HG02943 (cell line): ENCODE results near the gene BRI3BP.
"Not testable (repeated sequence)": the region's sequence is repeated elsewhere in the genome, so short reads cannot be mapped to it uniquely, and the experiment has no call there.

ENCODE experiments used
- ATAC-seq: cut with Tn5 transposase; IDR thresholded peaks from one replicate; pipeline ENCODE4 v1.9.1; 2021; ENCODE audit warnings: mild to moderate bottlenecking, low read depth, moderate library complexity; ENCODE audit not compliant: unreplicated experiment

The BRI3BP gene

DNA sequence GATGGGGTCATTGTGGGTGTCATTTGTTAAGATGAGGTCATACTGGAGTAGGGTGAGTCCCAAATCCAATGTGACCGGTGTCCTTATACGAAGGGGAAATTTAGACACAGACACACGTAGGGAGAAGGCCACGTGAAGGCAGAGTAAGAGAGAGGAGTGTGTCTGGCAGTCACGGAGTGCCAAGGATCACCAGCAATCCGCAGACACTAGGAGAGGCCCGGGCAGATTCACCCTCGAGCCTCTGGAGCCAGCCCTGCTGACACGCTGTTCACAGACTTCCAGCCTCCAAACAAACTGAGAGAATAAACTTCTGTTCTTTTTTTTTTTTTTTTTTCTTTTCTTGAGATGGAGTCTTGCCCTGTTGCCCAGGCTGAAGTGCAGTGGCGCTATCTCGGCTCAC, 24.9 kb downstream of the BRI3BP start:
- ATAC-seq: no peak

DNA sequence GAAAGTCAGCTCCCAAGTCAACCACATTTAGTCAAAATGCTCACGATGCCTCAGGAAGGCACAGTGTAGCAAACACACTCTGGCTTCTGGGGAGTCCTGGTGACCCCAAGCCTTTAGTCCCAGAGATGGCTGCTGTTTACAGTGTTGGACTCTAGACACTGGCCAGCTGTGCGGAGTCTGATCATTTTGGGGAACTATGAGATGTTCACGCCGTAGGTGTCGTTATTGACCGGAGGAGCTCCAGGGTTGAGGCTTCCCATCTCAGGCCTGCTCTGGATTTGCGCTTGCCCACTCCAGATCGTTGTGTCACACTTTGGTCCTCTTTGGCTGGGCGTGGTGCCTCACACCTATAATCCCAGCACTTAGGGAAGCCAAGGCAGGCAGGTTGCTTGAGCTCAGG, 27.7 kb downstream of the BRI3BP start:
- no peak for ATAC-seq

DNA sequence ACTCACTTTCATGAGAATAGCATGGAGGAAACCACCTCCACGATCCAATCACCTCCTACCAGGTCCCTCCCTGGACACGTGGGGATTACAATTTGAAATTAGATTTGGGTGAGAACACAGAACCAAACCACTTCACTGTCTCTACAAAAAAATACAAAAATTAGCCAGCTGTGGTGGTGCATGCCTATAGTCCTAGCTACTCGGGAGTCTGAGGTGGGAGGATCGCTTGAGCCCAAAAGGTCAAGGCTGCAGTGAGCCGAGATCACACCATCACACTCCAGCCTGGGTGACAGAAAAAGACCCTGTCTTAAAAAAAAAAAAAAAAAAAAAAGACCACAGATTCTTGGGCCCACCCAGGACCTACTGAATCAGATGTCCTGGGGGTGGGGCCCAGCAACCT, 28.3 kb downstream of the BRI3BP start:
- no peak for ATAC-seq

DNA sequence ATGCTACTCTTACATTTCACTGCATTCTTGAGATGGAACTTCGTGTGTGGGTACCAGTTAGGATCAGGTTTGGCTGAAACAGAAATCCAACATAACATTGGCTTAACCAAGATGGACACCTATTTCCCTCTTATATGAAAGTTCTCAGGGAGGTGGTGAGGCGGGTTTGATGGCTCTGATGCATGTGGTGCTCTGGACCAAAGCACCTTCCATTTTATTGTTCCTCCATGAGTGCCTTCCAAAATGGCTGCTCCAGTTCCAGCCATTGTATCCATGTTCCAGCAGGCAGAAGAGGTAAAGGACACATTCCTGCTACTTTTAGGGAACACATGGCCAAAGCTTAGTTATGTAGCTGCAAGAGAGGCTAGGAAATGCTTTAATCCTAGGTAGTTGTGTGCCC, 29.6 kb downstream of the BRI3BP start:
- no peak for ATAC-seq

DNA sequence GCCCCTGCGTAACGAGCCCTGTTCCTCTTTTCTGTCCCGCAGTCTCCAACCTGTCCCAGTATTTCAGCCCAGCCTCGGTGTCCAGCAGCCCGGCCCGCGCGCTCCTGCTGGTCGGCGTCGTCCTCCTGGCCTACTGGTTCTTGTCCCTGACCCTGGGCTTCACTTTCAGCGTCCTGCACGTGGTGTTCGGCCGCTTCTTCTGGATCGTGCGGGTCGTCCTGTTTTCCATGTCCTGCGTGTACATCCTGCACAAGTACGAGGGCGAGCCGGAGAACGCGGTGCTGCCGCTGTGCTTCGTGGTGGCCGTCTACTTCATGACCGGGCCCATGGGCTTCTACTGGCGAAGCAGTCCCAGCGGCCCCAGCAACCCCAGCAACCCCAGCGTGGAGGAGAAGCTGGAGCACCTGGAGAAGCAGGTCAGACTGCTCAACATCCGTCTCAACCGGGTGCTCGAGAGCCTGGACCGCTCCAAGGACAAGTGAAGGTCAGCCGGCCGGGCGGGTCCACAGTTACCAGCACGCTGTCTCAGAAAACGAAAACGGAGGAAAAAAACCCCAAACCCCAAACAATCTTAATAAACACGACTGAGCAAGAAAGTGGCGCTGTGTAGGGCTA, 31.6 kb downstream of the BRI3BP start:
- ATAC-seq: no peak

DNA sequence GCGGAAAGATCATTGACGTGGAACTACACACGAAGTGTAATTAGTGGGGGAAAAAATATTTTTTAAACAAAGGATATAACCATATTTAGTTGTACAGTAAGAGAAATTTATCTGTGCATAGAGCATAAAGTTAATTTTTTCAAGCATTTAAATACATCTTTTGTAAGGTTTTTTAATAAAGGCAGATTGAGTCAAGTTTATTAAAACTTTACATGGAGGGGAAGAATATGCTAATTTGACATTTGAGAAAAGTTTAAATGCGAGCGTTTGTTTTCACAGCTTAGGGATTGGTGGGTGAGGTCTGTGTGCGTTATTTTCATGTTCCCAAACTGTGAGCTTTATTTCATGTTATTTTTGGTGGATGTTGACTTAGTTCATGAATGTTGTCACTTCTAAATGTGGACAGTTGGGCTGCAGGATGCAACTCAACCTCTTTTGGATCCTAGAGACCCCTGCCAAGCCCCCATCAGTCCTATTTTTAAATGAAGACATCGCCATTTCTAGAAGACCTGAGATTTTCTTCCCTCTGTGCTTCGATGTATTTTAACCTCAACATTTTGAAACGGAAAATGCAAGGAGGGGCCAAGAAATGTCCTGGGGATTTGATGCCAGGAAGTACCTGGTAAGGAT, 32.3 kb downstream of the BRI3BP start:
- no peak for ATAC-seq

DNA sequence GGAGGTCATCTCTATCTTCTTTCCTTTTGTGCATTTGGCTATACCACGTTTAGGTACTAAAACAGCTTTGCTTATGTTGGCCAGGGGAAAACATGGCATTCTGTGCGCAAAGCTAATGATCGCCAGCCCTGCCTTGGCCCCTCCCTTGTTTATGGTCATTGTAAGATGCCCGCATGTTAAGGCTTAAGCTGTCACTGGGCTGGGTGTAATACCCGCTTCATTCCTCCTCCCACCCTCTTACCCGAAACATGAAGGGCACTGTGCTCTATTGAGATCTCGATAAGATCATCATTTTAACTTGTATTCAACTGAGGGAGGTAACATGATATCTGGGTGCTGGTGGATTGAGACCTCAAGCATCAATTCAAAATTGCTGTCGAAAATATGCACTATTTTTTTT, 34.7 kb downstream of the BRI3BP start:
- ATAC-seq: no peak

DNA sequence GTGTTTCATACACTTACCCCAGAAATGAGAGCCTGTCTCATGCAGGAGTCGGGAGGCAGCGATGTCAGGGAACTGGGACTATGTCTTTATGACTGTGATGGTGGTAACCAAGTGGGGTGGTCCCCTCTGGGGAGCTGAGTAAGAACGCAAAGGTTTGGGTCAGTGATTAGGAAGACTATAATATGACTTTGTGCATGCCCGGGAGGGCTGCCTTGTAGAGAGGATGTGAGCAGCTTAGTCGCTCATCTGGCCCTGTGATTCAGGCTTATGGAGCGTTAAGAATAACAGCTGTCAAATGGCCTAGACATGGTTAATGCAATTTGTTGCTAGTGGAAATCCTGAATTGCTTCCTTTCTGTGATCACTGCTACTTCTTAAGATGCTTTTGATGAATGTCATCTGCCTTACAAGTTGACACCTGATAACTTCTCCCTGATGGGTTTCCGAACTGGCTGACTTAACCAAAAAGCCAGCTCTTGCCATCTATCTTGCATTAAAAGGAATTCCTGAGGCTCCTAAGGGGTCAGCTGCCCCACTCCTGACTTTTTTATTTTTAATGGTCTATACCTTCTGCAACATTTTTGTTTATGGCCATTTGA, 36.4 kb downstream of the BRI3BP start:
- ATAC-seq: no peak

DNA sequence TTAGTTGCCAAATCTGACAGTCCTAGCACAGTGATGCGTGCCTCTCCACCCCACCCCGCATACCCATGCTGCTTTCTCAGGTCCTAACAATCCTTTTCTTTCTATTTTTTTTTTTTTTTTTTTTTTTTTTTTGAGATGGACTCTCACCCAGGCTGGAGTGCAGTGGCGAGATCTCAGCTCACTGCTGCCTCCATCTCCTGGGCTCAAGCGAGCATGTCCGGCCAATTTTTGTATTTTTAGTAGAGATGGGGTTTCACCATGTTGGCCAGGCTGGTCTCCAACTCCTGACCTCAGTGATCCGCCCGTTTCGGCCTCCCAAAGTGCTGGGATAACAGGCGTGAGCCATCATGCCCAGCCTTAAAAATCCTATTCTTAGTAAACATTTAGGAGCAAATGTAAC, 38.0 kb downstream of the BRI3BP start:
- not testable (repeated sequence) for ATAC-seq

DNA sequence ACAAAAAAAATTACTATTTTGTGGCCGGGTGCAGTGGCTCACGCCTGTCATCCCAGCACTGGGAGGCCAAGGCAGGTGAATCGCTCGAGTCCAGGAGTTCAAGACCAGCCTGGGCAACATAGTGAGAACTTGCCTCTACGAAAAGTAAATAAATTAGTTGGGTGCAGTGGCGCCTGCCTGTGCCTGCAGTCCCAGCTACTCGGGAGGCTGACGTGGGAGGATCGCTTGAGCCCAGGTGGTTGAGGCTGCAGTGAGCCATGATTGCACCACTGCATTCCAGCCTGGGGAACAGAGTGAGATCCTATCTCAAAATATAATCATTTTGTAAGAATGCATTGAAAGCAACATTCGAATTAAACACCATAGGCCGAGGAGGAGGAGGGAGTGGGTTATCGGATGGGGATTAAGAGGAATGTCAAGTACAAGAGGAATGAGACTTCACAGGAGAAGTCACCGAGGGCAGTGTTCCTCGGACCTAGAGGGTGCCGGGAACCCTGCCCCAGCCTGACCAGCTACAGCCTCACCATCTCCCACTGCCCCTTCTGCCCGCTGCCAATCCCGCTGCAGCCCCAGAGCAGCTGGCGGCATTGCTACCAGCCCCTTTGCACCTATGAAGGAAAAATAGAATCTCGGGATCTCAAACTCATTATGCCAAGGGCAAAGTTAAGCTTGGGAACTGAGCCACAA, 39.2 kb downstream of the BRI3BP start:
- ATAC-seq: no peak

DNA sequence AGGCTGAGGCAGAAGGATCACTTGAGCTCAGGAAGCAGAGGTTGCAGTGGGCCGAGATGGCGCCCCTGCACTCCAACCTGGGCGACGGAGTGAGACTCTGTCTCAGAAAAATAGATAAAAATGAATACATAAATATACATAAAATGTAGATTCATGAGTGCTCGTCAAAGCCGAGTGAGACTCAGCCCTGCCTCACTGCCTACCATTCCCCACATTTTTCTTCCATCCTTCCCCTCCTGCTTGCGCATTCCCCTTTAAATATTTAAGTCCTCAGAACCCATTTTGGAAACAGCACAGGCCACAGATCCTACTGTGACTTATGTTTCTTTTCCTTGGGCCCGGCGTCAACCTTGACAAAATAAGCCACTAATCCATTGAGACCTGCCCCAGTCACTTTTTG, 39.8 kb downstream of the BRI3BP start:
- ATAC-seq: no peak

DNA sequence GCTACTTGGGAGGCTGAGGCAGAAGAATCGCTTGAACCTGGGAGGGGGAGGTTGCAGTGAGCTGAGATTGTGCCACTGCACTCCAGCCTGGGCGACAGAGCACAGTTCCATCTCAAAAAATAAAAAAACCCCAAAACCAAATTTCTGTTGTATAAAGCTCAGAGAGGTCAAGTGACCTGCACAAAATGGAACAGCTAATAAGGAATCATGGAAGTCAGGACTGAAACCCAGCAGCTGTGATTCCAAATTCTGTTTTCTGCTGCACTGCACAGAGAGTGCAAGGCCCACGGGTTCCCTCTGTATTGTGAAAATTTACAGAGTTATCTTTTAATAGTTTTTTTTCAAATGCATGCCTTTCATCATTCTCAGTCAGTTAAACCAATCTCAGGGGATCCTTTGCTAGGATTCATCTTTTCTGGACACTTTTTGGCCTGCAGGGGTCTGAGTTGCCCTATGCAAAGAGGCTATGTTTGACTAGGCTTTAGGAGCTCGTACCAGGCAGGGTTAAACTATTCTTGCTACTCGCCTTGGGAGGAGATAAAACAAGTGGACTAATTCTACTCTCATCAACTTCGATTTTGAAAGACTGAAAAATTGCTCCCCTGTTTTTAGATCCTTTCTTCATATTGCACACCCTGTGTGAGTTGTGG, 45.7 kb downstream of the BRI3BP start:
- ATAC-seq: no peak

DNA sequence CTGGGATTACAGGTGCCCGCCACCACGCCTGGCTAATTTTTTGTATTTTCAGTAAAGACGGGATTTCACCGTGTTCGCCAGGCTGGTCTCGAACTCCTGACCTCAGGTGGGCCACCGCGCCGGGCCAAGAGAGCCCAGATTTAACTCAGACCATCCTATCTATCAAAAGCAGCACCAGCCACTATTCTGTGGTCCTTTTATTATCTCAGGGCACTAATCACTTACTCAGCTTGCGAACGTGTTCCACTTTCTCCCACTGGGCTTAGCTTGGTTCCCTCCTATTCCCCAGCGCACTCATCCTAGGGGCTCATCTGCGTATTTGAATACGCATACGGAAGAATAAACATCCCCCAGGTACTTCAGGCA, 55.6 kb downstream of the BRI3BP start:
- ATAC-seq: no peak

DNA sequence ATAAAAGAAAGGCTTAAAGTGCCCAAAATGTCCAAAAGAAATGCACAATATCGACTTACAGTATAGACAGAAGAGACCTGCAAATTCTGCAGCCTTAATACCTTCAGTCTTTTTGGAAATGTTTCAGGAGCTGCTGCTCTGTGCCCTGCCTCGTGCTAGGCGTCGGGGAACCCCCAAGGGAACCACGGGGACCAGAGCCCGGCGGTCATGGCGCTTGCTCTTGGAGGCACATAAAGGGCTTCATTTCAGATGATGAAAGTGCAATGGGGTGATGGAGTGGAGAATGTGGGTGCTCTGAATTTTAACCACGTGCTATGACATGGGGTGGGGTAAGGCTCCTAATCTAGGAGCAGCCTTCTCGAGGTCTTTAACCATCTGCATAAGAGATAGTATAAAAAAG, 57.0 kb downstream of the BRI3BP start:
- ATAC-seq: no peak

DNA sequence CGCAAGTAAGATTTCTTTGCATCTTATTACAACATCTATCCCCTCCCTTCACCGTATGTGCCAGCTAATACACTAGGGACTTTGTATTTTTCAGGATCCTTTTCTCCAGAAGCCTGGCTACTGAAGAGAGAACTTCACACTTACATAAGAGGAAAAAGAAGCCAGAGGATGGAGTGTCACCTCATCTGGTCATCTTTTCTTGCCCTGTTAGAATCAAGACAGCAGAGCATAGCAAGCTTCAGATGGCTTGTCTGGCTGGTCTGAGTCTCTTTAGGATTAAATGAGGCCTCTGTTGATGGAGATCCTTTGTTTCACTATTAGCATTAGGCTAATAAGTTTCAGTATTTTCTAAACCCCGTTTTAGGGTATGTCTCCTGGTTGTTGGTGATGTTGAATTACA, 57.4 kb downstream of the BRI3BP start:
- no peak for ATAC-seq

DNA sequence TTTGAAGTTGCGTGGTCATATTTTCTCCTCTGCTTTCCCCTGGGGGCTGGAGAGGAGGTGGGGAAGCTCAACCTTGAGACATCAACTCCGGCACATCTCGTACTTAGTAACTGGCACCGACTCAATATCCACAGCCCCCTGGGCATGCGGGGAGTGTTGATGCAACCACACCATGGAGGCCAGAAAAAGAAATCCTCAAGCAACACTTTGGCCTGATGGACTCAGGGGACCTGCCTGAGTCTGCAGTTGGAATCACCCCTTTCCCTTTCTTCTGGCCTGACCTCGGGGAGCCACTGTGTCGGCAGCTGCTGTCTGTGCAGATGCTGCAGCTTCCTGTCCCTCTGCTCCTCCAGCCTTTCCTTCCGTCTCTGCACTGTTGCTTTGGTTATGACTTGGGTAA, 60.4 kb downstream of the BRI3BP start:
- no peak for ATAC-seq

DNA sequence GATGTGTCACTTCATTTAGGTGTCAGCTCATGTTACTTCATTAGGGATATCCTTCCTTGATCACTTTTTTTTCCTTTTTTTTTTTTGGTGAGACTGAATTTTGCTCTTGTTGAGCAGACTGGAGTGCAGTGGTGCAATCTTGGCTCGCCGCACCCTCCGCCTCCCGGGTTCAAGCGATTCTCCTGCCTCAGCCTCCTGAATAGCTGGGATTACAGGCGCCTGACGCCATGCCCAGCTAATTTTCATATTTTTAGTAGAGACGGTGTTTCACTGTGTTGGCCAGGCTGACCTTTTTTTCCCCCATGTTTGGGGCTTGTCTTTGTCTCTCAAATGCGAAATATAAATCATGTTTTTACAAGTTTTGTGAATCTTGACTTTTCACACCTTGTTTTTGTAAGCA, 62.1 kb downstream of the BRI3BP start:
- ATAC-seq: no peak

DNA sequence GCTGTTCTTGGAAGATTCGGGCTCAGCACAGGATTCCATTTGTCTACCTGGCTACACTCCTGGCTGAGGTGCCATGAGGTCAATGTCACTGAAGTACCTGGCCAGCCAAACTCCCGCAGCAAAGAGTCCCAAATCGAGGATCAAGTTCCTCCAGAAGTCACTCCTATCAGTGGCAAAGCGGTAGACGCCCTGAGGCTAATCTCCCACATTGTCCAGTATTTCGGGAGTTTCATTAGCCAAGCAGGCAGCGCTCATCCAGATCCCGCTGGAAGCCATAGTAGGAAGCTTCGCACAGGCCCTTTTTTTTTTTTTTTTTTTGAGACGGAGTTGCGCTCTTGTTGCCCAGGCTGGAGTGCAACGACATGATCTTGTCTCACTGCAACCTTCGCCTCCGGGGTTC, 62.9 kb downstream of the BRI3BP start:
- ATAC-seq: no peak

DNA sequence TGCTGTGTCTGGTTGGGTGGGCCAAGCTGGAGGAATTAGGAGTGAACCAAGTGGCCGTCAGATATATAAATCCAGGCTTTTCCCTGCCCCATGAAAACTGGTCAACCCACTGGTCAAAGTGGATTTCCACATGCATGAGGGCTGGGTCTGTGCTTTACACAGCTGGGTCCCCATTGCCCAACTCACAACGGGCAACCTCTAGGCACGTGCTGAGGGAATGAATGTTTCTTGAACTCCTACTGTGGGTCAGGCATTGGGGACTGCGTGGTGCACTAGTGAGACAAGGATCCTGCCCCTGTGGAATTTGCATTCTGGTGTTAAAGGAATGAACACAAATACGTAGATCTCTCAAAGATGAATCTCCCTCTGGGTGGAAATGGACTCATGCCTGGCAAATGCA, 64.3 kb downstream of the BRI3BP start:
- no peak for ATAC-seq

DNA sequence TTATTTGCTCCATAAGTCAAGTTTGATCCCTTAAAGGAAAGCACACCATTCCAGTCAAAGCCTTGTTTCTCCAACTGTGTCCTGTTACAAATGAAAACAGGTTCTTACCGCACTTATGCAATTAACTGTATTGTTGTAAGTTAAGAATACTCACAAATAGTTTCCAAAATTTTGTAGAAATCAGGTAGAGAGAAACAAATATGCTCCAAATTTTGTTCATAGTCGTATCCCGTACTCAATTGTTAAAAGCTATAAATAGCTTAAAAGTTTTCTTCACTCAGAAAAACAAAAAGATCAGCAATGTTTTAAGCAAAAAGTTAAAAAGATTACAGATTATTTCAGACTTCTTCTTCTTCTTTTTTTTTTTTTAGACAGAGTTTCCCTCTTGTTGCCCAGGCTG, 67.8 kb downstream of the BRI3BP start:
- no peak for ATAC-seq

DNA sequence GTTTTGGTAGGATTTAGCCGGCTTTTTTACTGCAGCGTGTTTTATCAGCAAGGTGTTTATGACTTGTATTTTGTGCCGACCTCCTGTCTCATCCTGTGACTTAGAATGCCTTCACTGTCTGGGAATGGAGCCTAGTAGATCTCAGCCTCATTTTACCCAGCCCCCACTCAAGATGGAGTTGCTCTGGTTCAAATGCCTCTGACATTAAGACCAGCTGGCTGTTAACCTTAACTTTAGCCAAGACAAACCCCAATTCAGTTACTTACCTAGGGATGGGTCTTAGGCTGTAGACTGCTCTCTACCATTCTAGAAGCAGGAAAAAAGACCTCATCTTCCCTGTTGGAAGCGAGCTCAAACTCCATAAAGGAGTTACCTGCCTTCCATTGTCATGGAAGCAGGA, 70.1 kb downstream of the BRI3BP start:
- not testable (repeated sequence) for ATAC-seq
